GM18505 (cell line): ENCODE results near the gene VPS37B.

Experiments used
- ATAC-seq: cut with Tn5 transposase; IDR thresholded peaks from one replicate; pipeline ENCODE4 v1.9.1; 2021; ENCODE audit not compliant: unreplicated experiment
- POLR2A ChIP-seq: IDR thresholded peaks from 4 replicates; pipeline ENCODE4 v1.6.1; 2011; ENCODE audit warnings: borderline replicate concordance; ENCODE audit not compliant: insufficient read depth, insufficient read length; ENCODE audit errors: extremely low read depth

The VPS37B gene

DNA sequence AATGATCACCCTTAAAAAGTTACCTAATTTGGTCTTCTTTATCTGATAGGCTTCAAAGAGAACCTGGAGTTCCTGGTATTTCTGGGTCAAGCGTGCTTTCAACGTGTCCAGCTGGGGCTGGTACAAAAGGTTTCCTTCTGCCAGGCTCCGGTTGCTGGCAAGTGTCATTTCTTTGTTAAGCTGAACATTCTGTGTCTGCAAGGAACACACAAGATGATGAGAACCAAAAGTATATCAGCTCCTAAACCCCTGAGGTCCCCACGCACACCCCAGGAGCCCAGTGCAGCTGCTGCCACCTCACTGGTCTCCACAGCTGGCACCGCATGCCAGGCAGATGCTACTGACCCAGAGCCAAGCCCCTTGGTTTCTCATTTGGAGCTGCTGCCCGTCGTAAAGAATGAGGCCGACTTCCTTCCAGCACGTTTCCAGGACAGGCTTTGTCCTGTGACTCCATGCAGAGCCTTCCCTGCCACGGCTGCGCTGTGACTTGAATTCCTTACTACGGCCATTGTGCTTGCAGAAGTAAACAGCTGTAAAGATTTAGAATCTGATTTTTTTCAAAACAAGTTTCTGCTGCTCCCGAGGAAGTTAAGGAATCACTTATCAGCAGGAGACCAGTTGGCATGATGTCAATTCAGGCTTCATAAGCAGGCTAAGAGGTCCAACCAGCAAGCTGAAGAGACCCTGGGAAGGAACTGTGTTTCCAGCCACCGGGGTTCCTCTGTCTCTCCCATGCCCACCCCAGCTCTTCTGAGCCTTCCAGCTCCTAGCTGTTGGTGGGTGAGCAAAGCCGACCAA lies 24.9 kb downstream of the VPS37B start:
- no peak for ATAC-seq
- no peak for TF ChIP-seq POLR2A

DNA sequence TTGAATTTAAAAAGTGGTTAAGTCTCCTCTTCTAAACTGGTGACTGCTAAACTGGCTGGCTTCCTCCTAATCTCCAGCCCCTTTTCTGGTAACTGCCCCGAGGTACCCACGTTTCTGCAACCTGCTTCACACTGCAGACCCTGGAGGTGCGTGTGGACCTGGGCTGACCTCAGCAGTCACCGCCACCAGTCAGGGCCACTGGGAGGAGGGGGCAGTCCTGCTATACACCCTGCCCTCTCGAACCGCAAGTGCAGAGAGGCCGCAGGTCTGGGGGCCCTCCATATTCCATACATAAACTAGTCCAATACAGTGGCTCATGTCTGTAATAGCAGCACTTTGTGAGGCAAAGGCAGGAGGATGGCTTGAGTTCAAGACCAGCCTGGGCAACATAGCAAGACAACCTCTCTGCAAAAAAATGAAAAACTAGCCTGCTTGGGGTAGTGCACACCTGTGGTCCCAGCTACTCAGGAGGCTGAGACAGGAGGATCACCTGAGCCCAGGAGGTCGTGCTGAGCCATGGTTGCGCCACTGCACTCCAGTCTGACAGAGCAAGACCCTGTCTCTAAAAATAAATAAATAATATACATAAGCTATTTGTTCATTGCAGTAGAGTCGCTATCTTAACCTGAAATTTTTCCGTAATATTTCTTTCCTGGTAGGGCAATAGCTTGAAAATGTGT lies 25.6 kb downstream of the VPS37B start:
- TF ChIP-seq POLR2A: no peak

DNA sequence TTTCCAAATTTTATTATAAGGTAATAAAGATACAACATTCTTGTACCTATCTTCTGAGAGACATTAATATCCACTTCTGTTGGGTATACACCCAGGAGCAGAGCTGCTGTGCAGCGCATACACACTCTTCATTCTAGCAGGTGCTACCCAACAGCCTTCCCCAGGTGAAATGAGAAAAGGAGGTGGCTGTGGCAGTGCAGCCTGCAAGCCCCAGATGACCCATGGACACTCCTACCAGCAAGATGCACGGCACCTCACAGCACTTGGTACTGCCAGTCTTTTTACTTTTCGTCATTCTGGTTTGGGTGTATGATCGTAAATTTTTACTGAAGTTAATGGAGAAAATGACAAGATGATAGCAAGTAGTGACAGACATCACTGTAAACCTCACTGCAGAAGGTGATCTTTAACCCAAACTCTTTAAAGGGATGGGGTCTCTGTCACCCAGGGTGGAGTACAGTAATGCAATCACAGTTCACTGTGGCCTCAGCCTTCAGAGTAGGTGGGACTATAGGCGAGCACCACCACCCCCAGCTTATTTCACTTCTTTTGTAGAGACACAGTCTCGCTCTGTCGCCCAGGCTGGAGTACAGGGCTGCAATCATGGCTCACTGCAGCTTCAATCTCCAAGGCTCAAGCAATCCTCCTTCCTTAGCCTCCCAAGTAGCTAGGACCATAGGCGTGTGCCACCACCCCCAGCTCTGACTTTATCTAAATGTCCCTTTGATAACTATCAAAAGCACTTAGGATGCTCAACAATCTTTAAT lies 26.5 kb downstream of the VPS37B start:
- TF ChIP-seq POLR2A: no peak
- no peak for ATAC-seq

More for the DNA sequence above, 25.6 kb downstream of the VPS37B start:
- no peak for ATAC-seq

DNA sequence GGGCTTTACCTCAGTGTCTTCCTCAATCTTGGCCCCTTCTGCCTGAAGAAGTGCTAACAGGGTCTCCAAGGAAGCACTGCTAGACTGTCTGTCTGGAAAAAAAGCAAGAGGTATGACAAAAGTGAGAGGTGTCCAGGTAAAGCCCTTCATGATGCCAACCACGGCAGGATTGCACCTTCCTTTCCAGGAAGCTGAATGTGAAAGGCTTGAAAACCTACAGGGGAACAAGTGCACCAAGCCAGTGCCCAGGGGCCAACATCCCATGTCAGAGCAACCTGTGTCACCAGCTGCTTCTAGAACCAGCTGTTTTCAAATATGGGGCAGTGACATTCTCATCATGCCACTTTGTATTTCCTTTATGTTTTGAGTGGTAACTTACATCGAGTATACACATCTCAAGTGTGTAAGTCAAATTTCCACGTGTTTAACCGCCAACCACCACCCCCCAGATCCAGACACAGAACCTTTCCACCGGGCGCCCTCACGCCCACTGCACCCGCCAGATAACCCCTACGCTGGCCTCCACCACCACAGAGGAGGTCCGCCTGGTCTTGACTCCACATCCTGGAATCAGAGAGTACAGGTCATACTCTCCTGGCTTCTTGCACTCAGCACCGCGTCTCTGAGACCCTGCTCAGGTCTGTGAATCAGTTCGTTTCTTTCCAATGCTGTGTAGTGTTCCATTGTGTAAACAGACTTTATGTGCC lies 27.3 kb downstream of the VPS37B start:
- TF ChIP-seq POLR2A: no peak
- no peak for ATAC-seq

DNA sequence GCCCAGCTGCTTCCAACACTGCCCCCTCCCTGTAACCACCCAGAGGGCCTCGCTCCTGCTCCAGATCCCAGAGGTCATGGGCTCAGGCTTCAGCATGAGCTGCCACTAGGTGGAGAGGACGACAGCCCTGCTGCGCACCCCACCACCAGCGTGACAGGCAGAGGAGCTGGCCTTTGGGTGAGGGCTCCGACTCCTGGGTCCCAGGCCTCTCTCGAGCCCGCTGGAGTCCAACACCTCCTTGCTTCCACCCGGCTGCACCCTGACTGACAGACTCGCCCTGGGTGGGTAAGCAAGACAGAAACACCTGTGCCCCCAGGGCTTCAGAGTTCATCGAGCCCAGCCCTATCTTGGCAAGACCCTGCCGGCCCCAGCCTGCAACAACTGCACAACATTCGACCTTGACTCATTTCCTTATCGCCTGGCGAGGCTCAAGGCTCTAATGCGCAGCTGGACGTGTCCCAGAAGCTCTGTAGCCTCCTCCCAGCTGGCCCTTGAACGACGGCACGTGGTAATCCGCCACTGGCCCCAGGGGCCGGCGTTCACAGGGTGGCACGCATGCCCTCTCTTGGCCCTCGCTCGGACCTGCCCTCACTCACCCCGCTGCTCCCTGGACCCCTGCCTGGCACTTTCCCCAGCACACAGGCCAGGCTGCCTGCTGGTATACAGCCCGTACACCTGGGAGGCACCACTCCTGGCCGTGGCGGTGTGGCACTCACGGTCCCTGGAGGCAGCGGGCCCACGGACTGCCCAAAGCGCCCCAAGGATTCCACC lies 28.0 kb downstream of the VPS37B start:
- ATAC-seq: no peak
- no peak for TF ChIP-seq POLR2A

DNA sequence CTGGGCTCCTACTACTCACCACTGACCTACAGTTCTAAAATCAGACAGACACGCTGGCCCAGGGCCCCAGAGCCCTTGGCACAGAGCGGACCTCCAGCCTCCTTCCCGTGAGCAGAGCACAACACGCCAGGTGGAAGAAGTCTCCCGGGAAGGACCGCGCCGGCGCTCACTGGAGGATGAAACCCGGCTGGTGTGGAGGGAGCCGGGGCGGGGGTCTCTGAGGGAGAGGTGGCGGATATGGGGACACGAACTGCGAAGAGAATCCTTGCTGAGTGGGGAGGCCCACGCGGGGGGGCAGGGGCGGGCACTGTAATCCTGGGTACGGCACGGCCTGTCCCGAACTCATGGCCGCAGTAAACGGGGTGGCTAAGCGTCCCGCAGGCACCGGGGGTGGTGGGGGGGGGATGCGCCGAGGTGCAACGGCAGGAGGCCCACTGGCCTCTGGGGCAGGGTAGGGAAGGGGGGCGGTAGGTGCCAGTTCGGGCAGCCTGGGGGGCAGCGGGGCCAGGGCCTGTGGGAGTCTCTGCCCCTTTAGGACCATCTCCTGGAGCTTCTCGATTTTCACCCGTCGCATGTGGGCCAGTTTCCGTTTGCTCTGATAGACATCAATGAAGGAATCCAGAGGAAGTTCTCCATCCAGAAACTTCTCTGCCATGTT lies 28.8 kb downstream of the VPS37B start:
- no peak for ATAC-seq
- TF ChIP-seq POLR2A: no peak

DNA sequence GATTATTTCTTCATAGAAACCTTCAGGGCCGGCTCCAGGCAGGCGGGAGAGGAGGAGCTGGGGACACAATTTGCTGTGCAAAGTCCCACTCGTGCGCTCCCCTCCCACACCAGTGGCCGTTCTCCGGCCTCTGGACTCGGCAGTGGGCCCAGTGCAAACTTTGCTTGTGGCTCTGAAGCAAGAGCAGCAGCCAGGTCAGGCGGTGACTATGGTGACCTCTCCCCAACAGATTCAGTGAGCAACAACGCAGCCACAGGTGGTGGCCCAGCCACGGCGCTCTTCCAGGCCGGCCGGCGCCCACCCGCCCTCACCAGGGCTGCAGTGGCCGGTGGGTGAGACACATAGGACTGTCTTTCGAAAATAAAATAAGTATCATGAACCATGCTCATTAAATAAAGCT lies 29.5 kb downstream of the VPS37B start:
- TF ChIP-seq POLR2A: no peak
- ATAC-seq: no peak

DNA sequence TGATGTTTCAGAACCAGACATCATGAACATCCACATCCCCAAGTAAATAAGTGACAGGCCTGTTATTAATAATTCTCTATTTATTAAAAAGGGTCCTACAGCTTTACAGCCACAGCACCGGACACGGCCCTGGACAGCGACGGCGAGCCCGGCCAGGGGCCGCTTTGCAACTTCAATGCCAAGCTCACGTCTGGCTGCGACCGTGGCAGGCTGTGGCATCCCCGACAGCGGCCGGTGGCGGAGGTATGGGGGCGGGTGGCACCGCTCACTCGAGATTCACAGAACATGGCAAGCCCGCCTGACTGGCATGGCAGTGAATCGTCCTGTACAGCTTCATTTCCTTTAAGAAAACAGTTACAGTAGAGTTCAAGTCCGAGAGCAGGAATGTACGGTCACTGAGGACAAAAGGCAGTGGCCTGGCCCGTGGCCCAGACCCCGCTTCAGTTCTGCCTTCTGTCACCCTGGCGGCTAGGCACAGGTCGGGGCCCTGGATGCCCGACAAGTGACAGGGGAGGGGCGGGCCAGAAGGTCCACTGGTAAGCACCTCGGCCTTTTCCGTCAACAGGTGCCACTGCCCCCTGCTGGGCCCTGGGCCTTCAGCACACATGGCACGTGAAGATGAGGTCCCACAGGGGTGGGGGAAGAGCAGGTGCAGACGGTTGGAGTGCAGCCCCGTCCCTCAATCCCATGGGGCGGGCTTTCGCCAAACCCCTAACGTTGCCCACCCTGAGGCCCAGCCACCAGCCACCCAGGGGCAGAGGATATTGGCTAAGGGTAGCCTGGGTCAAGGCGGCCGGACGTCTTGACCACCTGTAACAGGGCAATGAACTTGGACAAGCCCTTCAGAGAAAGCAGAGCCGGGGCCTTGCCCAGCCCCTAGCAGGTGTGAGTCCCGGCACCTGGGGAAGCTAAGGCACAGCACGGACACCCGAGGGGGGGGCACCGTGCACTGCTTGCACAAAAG lies 30.4 kb downstream of the VPS37B start:
- TF ChIP-seq POLR2A: no peak
- ATAC-seq: no peak

DNA sequence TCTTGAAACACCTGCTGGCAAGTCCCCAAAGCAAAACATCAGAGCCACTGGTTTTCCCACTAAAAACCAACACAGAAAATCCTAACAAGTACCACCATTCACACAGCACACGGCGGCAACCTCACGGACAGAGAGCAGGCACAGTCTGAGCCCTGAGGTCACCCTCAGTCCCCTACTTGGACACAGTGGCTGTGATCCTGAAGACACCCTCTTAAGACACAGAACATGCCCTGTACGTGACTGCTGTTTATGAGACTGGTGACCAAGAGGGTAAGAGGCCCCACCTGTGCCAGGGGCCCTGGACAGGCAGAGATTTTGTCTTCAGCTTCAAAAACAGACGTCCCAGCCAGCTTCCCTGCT lies 31.1 kb downstream of the VPS37B start:
- TF ChIP-seq POLR2A: no peak

DNA sequence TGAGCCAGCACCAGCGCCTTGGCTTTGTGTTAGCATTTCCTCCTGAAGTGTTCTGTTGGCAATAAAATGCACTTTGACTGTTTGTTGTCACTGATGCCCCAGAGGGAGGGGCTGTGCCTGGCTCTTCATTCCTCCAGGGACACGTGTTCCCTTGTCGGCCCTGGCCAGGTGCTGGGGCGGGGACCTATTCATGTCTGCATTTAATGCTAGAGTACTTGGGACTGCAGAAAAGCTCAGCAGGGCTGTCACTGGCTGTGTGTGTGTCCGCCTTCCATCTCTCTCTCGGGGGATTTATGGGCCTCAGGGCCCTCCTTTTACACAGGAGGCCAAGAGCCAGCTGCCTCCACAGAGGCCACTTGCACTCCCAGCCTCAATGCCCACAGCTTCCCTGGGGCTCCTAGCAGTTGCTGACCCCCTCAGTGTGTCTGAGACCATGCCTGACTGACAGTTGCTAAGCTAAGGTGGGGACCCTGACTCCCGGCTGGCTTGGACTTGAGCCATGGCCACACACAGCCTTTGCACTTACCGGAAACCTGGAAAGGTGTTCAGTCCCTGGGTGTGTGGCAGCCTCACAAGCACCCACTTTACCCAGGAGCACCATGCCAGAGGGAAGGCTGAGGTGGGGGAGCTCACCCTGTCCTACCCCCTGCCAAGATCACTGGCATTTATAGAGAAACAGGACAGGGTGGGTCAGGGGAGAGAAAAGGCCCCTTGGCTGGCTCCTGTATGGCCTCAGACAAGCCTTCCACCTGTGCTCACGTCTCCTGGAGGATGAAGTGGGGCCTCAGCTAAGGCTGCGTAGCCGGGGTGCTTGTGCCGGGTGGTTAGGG lies 32.8 kb downstream of the VPS37B start:
- no peak for TF ChIP-seq POLR2A
- ATAC-seq: no peak

More for the DNA sequence above, 31.1 kb downstream of the VPS37B start:
- ATAC-seq: no peak
